Transverse colon (tissue), 4 donors: Measurements from ENCODE around the gene CHMP5. TPM values are rescaled to one million over a fixed set of nuclear protein-coding genes. Genes with fewer than 3 reads are reported as not detected.

ENCODE experiments used
- DNase-seq: peaks from one replicate; pipeline ENCODE4 v3.0.0-alpha.2; 2019
- H3K27ac ChIP-seq, 4 donors: fragments of 200-600 bp; sonication (generic); 2 replicates each; pipeline ENCODE4 v1.5.1; 2016 to 2018; ENCODE audit warnings: inconsistent platforms in 4 of 4
- H3K27me3 ChIP-seq: fragments of 200-600 bp; sonication (generic); 2 replicates; pipeline ENCODE4 v1.5.1; 2017; ENCODE audit warnings: inconsistent platforms
- H3K36me3 ChIP-seq, 4 donors: fragments of 200-600 bp; sonication (generic); 2 replicates each; pipeline ENCODE4 v1.5.1; 2017 to 2019; ENCODE audit warnings: inconsistent platforms in 4 of 4
- H3K4me1 ChIP-seq, 4 donors: fragments of 200-600 bp; sonication (generic); 2 replicates each; pipeline ENCODE4 v1.5.1; 2017 to 2020; ENCODE audit warnings: inconsistent platforms in 4 of 4
- H3K4me3 ChIP-seq, 4 donors: fragments of 200-600 bp; sonication (generic); 1 replicate in 1 of 4; 2 replicates in 3 of 4; pipeline versions ENCODE4 v1.5.1 to v1.6.1; 2017 to 2019; ENCODE audit warnings: inconsistent platforms in 4 of 4
- H3K9me3 ChIP-seq, 2 donors: fragments of 200-600 bp; sonication (generic); 2 replicates each; pipeline ENCODE4 v1.5.1; 2017 to 2019; ENCODE audit warnings: inconsistent platforms in 2 of 2
- EP300 ChIP-seq: sonication (generic); formaldehyde crosslinking; IDR thresholded peaks from one replicate; pipeline ENCODE4 v1.6.1; 2017; ENCODE audit warnings: antibody characterized with exemption, low read depth
- POLR2A ChIP-seq: fragments of 450-650 bp; IDR thresholded peaks from one replicate; pipeline ENCODE4 v1.6.1; 2016; ENCODE audit warnings: antibody characterized with exemption, mild to moderate bottlenecking, moderate library complexity
- POLR2AphosphoS5 ChIP-seq, 3 donors: sonication (generic); formaldehyde crosslinking; IDR thresholded peaks; one replicate each; pipeline ENCODE4 v1.6.1; 2016; ENCODE audit warnings: antibody characterized with exemption in 3 of 3
- WGBS, 2 donors: methylation state at CpG; one replicate each; pipeline ENCODE4 v1.1.5; 2018; ENCODE audit warnings: low coverage in 1 of 2; 5-methylcytosine and 5-hydroxymethylcytosine counted together
- in situ Hi-C, 4 donors: fragments of 200-750 bp; cut with MboI; loops; one replicate each; pipeline versions ENCODE4 v1.15.0 to v1.15.1; 2017; ENCODE audit warnings: low sequenced_read_pairs in 3 of 4, low pct_ligation_motif_present in 1 of 4, low pct_unique_long_range_greater_than_20kb in 1 of 4
- intact Hi-C: fragments of 100-400 bp; cut with DNase I; formaldehyde crosslinking; loops from one replicate; pipeline ENCODE4 v1.15.1; 2023; ENCODE audit warnings: low total_unique reads
- total RNA-seq, 4 donors: library from RNA; depleted of rRNA; stranded (reverse); fragments of >200 nt; gene quantifications; one replicate each; pipeline ENCODE4 v1.1.0, GENCODE V29; 2016
- TF ChIP-seq, protein P1 (sequence below), 5 experiments: fragments of 200-600 bp in 3 of 5; fragments of 450-650 bp in 2 of 5; sonication (generic) in 3 of 5; IDR thresholded peaks; 1 replicate in 2 of 5; 2 replicates in 3 of 5; pipeline ENCODE4 v1.5.1; 2016 to 2017; ENCODE audit warnings: antibody characterized with exemption in 5 of 5, inconsistent platforms in 3 of 5, mild to moderate bottlenecking in 2 of 5, moderate library complexity in 1 of 5

Gene CHMP5
- total RNA-seq, 4 donors from 2014 or later = 23.3 to 100 (median 56.5) TPM

DNA sequence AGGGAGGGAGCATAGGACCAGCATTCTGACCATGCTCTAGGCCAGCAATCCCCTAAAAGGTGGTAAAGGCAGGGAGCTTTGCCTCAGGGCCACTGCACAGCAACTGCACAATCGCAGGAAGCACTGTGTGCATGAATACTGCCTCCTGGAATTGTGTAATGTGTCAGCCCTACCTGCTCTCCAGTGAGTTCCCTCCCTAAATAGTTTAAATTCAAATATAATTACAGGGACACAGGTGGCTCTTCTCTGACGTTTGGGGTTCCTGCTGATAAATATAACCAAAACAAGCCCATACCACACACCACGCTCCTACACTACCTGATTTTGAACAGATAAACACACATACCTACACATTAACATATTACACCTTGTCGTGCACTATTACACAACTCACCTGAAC, 9.4 kb upstream of the CHMP5 start:
- no peaks in the 10 kb centered on the region for H3K27me3 ChIP-seq
- DNase-seq = no peak
- H3K36me3 ChIP-seq = peaks cover 0 to 75% (median 37%) of the 10 kb centered on the region in 4 donors
- no peak overlapping the region for H3K4me3 ChIP-seq
- no peaks in the 10 kb centered on the region for H3K4me1 ChIP-seq
- H3K27ac ChIP-seq = no peak overlapping the region
- H3K9me3 ChIP-seq = no peaks in the 10 kb centered on the region
- WGBS, 2 donors = 88 to 89% methylated on average over 1 to 4 of the region's 4 CpGs
- in situ Hi-C loops = no loop called here
- intact Hi-C loops = no loop called here
- TF ChIP-seq POLR2AphosphoS5 (IDR thresholded peaks at IDR 0.05) (no peak), POLR2A (no peak), EP300 (no peak)
- TF ChIP-seq, protein P1, sequence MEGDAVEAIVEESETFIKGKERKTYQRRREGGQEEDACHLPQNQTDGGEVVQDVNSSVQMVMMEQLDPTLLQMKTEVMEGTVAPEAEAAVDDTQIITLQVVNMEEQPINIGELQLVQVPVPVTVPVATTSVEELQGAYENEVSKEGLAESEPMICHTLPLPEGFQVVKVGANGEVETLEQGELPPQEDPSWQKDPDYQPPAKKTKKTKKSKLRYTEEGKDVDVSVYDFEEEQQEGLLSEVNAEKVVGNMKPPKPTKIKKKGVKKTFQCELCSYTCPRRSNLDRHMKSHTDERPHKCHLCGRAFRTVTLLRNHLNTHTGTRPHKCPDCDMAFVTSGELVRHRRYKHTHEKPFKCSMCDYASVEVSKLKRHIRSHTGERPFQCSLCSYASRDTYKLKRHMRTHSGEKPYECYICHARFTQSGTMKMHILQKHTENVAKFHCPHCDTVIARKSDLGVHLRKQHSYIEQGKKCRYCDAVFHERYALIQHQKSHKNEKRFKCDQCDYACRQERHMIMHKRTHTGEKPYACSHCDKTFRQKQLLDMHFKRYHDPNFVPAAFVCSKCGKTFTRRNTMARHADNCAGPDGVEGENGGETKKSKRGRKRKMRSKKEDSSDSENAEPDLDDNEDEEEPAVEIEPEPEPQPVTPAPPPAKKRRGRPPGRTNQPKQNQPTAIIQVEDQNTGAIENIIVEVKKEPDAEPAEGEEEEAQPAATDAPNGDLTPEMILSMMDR (IDR thresholded peaks at IDR 0.05) = no peak

DNA sequence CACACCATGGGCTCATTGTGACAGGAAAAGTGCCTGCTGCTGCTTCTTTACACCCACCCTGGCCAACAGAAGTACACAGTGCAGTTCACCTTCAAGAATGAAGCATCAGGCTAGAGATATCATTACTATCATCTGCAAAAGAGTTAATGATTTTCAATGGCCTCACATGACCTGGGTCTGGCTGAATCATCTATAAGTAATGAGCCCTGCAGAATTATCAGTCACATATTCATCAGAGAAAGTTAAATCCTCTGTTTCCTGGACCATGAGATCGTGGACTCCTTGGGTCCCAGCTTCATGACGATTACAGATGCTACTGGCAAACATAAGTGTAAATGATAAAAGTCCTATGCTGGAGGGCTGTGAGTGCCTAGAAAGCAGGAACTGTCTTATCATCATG, 8.6 kb upstream of the CHMP5 start:
- intact Hi-C loops = no loop called here

DNA sequence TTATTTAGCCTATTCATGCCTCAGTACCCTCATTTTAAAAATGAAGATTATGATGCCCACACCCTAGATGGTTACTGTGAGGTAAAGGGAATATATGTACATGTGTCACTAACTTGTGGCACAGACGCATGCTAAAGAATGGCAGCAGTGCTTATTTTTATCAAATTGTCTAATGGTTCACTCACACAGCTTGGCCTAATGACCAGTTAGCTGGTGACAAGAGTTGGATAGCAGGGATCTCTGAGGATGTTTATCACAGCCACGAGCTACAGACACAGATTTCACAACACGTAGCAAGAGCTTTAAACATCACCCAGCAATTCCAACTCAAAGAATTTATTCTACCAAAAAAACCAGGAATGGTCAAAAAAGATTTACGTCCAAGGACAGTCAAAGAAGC, 7.6 kb upstream of the CHMP5 start:
- H3K9me3 ChIP-seq = no peaks in the 10 kb centered on the region
- in situ Hi-C loops (no loop called here), intact Hi-C loops (no loop called here)
- peaks cover 0 to 92% (median 43%) of the 10 kb centered on the region in 4 donors for H3K36me3 ChIP-seq
- no peaks in the 10 kb centered on the region for H3K4me1 ChIP-seq
- DNase-seq = no peak
- H3K27ac ChIP-seq = no peak overlapping the region
- WGBS, 2 donors = 91 to 97% methylated on average over 4 of the region's 4 CpGs
- no peaks in the 10 kb centered on the region for H3K27me3 ChIP-seq
- H3K4me3 ChIP-seq = no peak overlapping the region
- TF ChIP-seq POLR2A (no peak), POLR2AphosphoS5 (IDR thresholded peaks at IDR 0.05) (no peak), EP300 (no peak)
- TF ChIP-seq, protein P1 (IDR thresholded peaks at IDR 0.05) = no peak

More for the DNA sequence above, 8.6 kb upstream of the CHMP5 start:
- DNase-seq = no peak
- TF ChIP-seq, protein P1 (IDR thresholded peaks at IDR 0.05) = no peak
- TF ChIP-seq EP300 (no peak), POLR2AphosphoS5 (IDR thresholded peaks at IDR 0.05) (no peak), POLR2A (no peak)
- Histone ChIP-seq H3K27me3 (no peaks in the 10 kb centered on the region), H3K27ac (no peak overlapping the region), H3K36me3 (peaks cover 0 to 83% (median 41%) of the 10 kb centered on the region in 4 donors), H3K4me3 (no peak overlapping the region), H3K4me1 (no peaks in the 10 kb centered on the region), H3K9me3 (no peaks in the 10 kb centered on the region)
- in situ Hi-C loops = no loop called here
- WGBS, 2 donors = 82 to 100% methylated on average over 1 to 2 of the region's 2 CpGs

DNA sequence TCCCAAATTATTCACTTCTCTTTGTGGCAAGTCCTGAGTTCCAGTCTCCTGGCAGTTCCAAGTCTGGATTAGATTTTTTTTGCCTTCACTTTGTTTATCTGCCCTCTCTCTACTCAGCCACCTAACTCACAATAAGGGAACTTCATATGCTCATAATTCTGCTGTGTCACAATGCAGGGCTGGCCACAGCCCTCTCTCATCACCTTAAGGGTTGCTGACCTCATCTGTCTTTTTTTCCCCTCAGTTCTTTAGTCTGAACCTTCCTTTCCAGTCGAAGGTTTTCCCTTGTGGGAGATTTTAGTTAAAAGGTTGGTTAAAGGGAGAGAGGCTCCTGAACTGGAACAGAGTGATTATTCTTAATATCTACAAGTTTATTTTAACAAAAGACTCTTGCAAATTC, 4.5 kb upstream of the CHMP5 start:
- no peaks in the 10 kb centered on the region for H3K9me3 ChIP-seq
- TF ChIP-seq EP300 (no peak), POLR2AphosphoS5 (IDR thresholded peaks at IDR 0.05) (no peak), POLR2A (no peak)
- TF ChIP-seq, protein P1 (IDR thresholded peaks at IDR 0.05) = no peak
- peaks cover under 1 to 15% (median 12%) of the 10 kb centered on the region in 4 donors for H3K4me1 ChIP-seq
- in situ Hi-C loops = no loop called here
- peaks cover 0 to 64% (median 28%) of the 10 kb centered on the region in 4 donors for H3K36me3 ChIP-seq
- intact Hi-C loops = no loop called here
- 78 to 88% methylated on average over 1 of the region's 1 CpG for WGBS, 2 donors
- no peak overlapping the region for H3K27ac ChIP-seq
- no peaks in the 10 kb centered on the region for H3K27me3 ChIP-seq
- no peak overlapping the region for H3K4me3 ChIP-seq
- DNase-seq = no peak
